ENCODE measurements around the gene GLT6D1.

The GLT6D1 gene

GRCh38 chr9:135607401-135608293 lies 31.7 kb downstream of the GLT6D1 start:
- no peak for DNase-seq

GRCh38 chr9:135606885-135607259 lies 32.5 kb downstream of the GLT6D1 start:
- DNase-seq = no peak

GRCh38 chr9:135605238-135605781 lies 34.0 kb downstream of the GLT6D1 start:
- DNase-seq = no peak

- no peak for DNase-seq
Observed at GRCh38 chr9:135604437-135605237, 34.7 kb downstream of the GLT6D1 start.

- DNase-seq = peak; percentile 77
Observed at GRCh38 chr9:135602789-135603481, 36.4 kb downstream of the GLT6D1 start.

- DNase-seq = no peak
Observed at GRCh38 chr9:135601988-135602387, 37.4 kb downstream of the GLT6D1 start.

GRCh38 chr9:135600296-135600817 lies 39.0 kb downstream of the GLT6D1 start:
- DNase-seq = no peak

- no peak for DNase-seq
Observed at GRCh38 chr9:135596211-135596610, 43.1 kb downstream of the GLT6D1 start.

GRCh38 chr9:135592625-135593024 lies 46.7 kb downstream of the GLT6D1 start:
- DNase-seq = no peak

GRCh38 chr9:135592331-135592590 lies 47.1 kb downstream of the GLT6D1 start:
- DNase-seq = no peak

- DNase-seq = no peak
Observed at GRCh38 chr9:135591506-135592330, 47.6 kb downstream of the GLT6D1 start.

GRCh38 chr9:135590486-135591079 lies 48.8 kb downstream of the GLT6D1 start:
- DNase-seq = no peak

GRCh38 chr9:135589596-135590485 lies 49.5 kb downstream of the GLT6D1 start:
- DNase-seq = no peak

GRCh38 chr9:135588886-135589595 lies 50.3 kb downstream of the GLT6D1 start:
- DNase-seq = no peak

GRCh38 chr9:135588371-135588770 lies 51.0 kb downstream of the GLT6D1 start:
- DNase-seq = no peak

GRCh38 chr9:135587658-135588057 lies 51.7 kb downstream of the GLT6D1 start:
- no peak for DNase-seq

- no peak for DNase-seq
Observed at GRCh38 chr9:135586601-135587109, 52.7 kb downstream of the GLT6D1 start.

- DNase-seq = no peak
Observed at GRCh38 chr9:135584934-135585333, 54.4 kb downstream of the GLT6D1 start.

GRCh38 chr9:135584371-135584770 lies 55.0 kb downstream of the GLT6D1 start:
- DNase-seq = no peak

- no peak for DNase-seq
Observed at GRCh38 chr9:135583688-135584011, 55.7 kb downstream of the GLT6D1 start.
